Prostate gland (tissue), 2 donors: ENCODE data around the gene EIF1B.

ENCODE experiments used
- CTCF ChIP-seq, 4 experiments: fragments of 200-600 bp in 2 of 4; fragments of 450-650 bp in 2 of 4; sonication (generic) in 2 of 4; IDR thresholded peaks; 1 replicate in 3 of 4; 2 replicates in 1 of 4; pipeline ENCODE4 v1.5.1; 2016 to 2019; ENCODE audit warnings: antibody characterized with exemption in 4 of 4, mild to moderate bottlenecking in 2 of 4, moderate library complexity in 2 of 4
- POLR2A ChIP-seq: fragments of 450-650 bp; IDR thresholded peaks from one replicate; pipeline ENCODE4 v1.6.1; 2016; ENCODE audit warnings: antibody characterized with exemption, mild to moderate bottlenecking
- POLR2AphosphoS5 ChIP-seq: sonication (generic); formaldehyde crosslinking; IDR thresholded peaks from one replicate; pipeline ENCODE4 v1.6.1; 2017; ENCODE audit warnings: antibody characterized with exemption

DNA sequence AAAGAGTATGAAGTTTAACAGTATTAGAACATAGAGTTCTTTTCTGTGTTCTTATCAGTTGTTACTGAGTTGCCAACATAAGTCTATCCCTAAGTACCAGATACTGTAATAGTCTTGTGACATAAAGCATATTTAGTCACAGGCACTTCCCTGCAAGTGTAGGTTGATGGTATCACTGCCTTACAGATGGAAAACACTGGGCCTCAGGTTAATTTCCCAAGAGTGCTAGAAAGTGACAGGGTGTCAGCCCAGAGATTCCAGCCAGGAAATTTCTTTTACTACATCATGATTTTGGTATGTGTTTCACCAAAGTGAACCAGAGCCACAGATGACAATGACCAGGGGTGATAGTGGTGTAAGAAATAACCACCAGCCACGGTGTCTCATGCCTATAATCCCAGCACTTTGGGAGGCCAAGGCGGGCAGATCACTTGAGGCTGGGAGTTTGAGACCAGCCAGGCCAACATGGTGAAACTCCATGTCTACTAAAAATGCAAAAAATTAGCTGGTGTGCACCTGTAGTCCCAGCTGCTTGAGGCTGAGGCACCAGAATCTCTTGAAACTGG lies 3.2 kb downstream of the EIF1B start:
- no peak for TF ChIP-seq CTCF (IDR thresholded peaks at IDR 0.05)
- no peak for TF ChIP-seq POLR2AphosphoS5
- no peak for TF ChIP-seq POLR2A
